ENCODE results near the gene FBXL16. TPM values are rescaled to one million over a fixed set of nuclear protein-coding genes. Genes with fewer than 3 reads are reported as not detected.

Gene FBXL16
- total and polyA plus RNA-seq, 9 of the 15 experiments (the other 6 are each of a cell fraction or from before 2014, with no cell fraction given), result 0.21 to 8.2 (median 1.7) TPM

GRCh38 chr16:740764-741505 lies 35.3 kb upstream of the FBXL16 start, which contains the start of gene CIAO3 (continued):
- TF ChIP-seq PHF8 (IDR thresholded peaks at IDR 0.05; ENCODE audit: borderline replicate concordance, low read length) (peak; percentile 79; the same call in 1 of the 2 replicates), THRAP3 (IDR thresholded peaks at IDR 0.05; ENCODE audit: borderline replicate concordance) (no peak), ZNF121 (CRISPR knock-in tag; conservative IDR thresholded peaks at IDR 0.05) (no peak), ZNF134 (CRISPR knock-in tag; conservative IDR thresholded peaks at IDR 0.05) (no peak), CHD4 (IDR thresholded peaks at IDR 0.05; ENCODE audit: insufficient read depth, insufficient replicate concordance, low read depth, low read length, poor library complexity, severe bottlenecking) (no peak), OTX1 (CRISPR knock-in tag; IDR thresholded peaks at IDR 0.05) (no peak), THRB (CRISPR knock-in tag; conservative IDR thresholded peaks at IDR 0.05) (no peak), TAL1 (IDR thresholded peaks at IDR 0.05) (no peak), ARHGAP35 (IDR thresholded peaks at IDR 0.05; ENCODE audit: partially characterized antibody) (no peak), CREBBP (IDR thresholded peaks at IDR 0.05; ENCODE audit: low read depth, low read length) (no peak), ZNF146 (CRISPR knock-in tag; IDR thresholded peaks at IDR 0.05; ENCODE audit: unreplicated experiment) (no peak), TRIM24 (IDR thresholded peaks at IDR 0.05) (no peak), IRF1 (CRISPR knock-in tag; IDR thresholded peaks at IDR 0.05; ENCODE audit: borderline replicate concordance) (no peak), FOS (IDR thresholded peaks at IDR 0.05; ENCODE audit: extremely low read depth, insufficient read length) (peak; percentile 36), DEAF1 (CRISPR knock-in tag; IDR thresholded peaks at IDR 0.05) (no peak), ZBTB7A (IDR thresholded peaks at IDR 0.05; ENCODE audit: borderline replicate concordance, control insufficient read depth, low read depth, low read length) (no peak; the same call in 1 of the 2 replicates), PTTG1 (tag; IDR thresholded peaks at IDR 0.05; ENCODE audit: low read depth) (no peak), ZNF518B (CRISPR knock-in tag; IDR thresholded peaks at IDR 0.05) (no peak), SIN3A (IDR thresholded peaks at IDR 0.05; ENCODE audit: borderline replicate concordance in 2 of 2, control insufficient read depth in 1 of 2, low read depth in 2 of 2, low read length in 2 of 2) (peak; percentile 39 to 89; a peak in 3 of 4 replicates), ZNF511 (CRISPR knock-in tag; IDR thresholded peaks at IDR 0.05) (no peak)

All from K562 (cell line).